Uterus (tissue), 4 donors: Measurements from ENCODE around the gene RPP38. TPM values are rescaled to one million over a fixed set of nuclear protein-coding genes. Genes with fewer than 3 reads are reported as not detected.

Experiments used
- DNase-seq, 2 donors: peaks; one replicate each; pipeline ENCODE4 v3.0.0-alpha.2; 2019 to 2020
- H3K27ac ChIP-seq, 2 donors: fragments of 200-600 bp; sonication (generic); 1 replicate in 1 of 2; 2 replicates in 1 of 2; pipeline ENCODE4 v1.5.1; 2016 to 2018
- H3K27me3 ChIP-seq, 2 donors: fragments of 200-600 bp; sonication (generic); one replicate each; pipeline ENCODE4 v1.5.1; 2018 to 2019; ENCODE audit warnings: control low read depth in 1 of 2
- H3K36me3 ChIP-seq, 2 donors: fragments of 200-600 bp; sonication (generic); one replicate each; pipeline ENCODE4 v1.5.1; 2019; ENCODE audit warnings: control low read depth in 1 of 2
- H3K4me1 ChIP-seq, 2 donors: fragments of 200-600 bp; sonication (generic); one replicate each; pipeline ENCODE4 v1.5.1; 2018 to 2019; ENCODE audit warnings: control low read depth in 1 of 2
- H3K4me3 ChIP-seq, 2 donors: fragments of 200-600 bp; sonication (generic); 1 replicate in 1 of 2; 2 replicates in 1 of 2; pipeline ENCODE4 v1.5.1; 2018 to 2019; ENCODE audit warnings: mild to moderate bottlenecking in 1 of 2
- H3K9me3 ChIP-seq, 2 donors: fragments of 200-600 bp; sonication (generic); one replicate each; pipeline ENCODE4 v1.5.1; 2019; ENCODE audit warnings: control low read depth in 1 of 2
- CTCF ChIP-seq, 4 experiments: fragments of 200-600 bp in 2 of 4; fragments of 450-650 bp in 2 of 4; sonication (generic) in 2 of 4; IDR thresholded peaks; one replicate each; pipeline ENCODE4 v1.5.1; 2016 to 2019; ENCODE audit warnings: antibody characterized with exemption in 4 of 4, mild to moderate bottlenecking in 2 of 4, moderate library complexity in 1 of 4
- POLR2A ChIP-seq, 2 donors: fragments of 450-650 bp; IDR thresholded peaks; one replicate each; pipeline ENCODE4 v1.6.1; 2016; ENCODE audit warnings: antibody characterized with exemption in 2 of 2, mild to moderate bottlenecking in 1 of 2, moderate library complexity in 1 of 2
- intact Hi-C: fragments of 100-400 bp; cut with DNase I; formaldehyde crosslinking; loops from one replicate; pipeline ENCODE4 v1.15.1; 2023; ENCODE audit warnings: low total_unique reads
- total RNA-seq, 4 donors: library from RNA; depleted of rRNA in 3 of 4; stranded (reverse); fragments of >200 nt in 3 of 4; gene quantifications; one replicate each; pipeline versions ENCODE4 v1.1.0 to v1.2.4, GENCODE V29; 2014 to 2023
- donor health status: DM: yes; HTN: yes; CAD: no.

The RPP38 gene
- total RNA-seq, 4 donors from 2014 or later = 0.29 to 17.4 (median 9.2) TPM

GRCh38 chr10:15059914-15060313, 37.2 kb upstream of the RPP38 start:
- no peak for DNase-seq
- intact Hi-C loops = no loop called here
- Histone ChIP-seq H3K4me3 (no peak overlapping the region), H3K36me3 (no peaks in the 10 kb centered on the region), H3K27ac (no peak overlapping the region), H3K4me1 (no peaks in the 10 kb centered on the region), H3K27me3 (no peaks in the 10 kb centered on the region), H3K9me3 (no peaks in the 10 kb centered on the region)
- TF ChIP-seq POLR2A (IDR thresholded peaks at IDR 0.05) = no peak
- TF ChIP-seq CTCF (IDR thresholded peaks at IDR 0.05) = no peak

GRCh38 chr10:15060638-15061037, 36.5 kb upstream of the RPP38 start:
- Histone ChIP-seq H3K36me3 (no peaks in the 10 kb centered on the region), H3K9me3 (peaks cover 0 to 5% of the 10 kb centered on the region in 2 donors), H3K27me3 (no peaks in the 10 kb centered on the region), H3K27ac (no peak overlapping the region), H3K4me1 (no peaks in the 10 kb centered on the region), H3K4me3 (no peak overlapping the region)
- intact Hi-C loops = no loop called here
- TF ChIP-seq POLR2A (IDR thresholded peaks at IDR 0.05) = no peak
- no peak for TF ChIP-seq CTCF (IDR thresholded peaks at IDR 0.05)
- no peak for DNase-seq

- Histone ChIP-seq H3K27ac (no peak overlapping the region), H3K36me3 (no peaks in the 10 kb centered on the region), H3K4me1 (no peaks in the 10 kb centered on the region), H3K9me3 (peaks cover 0 to 5% of the 10 kb centered on the region in 2 donors), H3K4me3 (no peak overlapping the region), H3K27me3 (no peaks in the 10 kb centered on the region)
- DNase-seq = no peak
- TF ChIP-seq POLR2A (IDR thresholded peaks at IDR 0.05) (no peak), CTCF (IDR thresholded peaks at IDR 0.05) (no peak)
- intact Hi-C loops = no loop called here
These were observed 30.0 kb upstream of the RPP38 start for GRCh38 chr10:15067154-15067553.

GRCh38 chr10:15068802-15069201, 28.4 kb upstream of the RPP38 start:
- no peak for TF ChIP-seq CTCF (IDR thresholded peaks at IDR 0.05)
- no peak for TF ChIP-seq POLR2A (IDR thresholded peaks at IDR 0.05)
- Histone ChIP-seq H3K4me1 (no peaks in the 10 kb centered on the region), H3K9me3 (peaks cover 0 to 5% of the 10 kb centered on the region in 2 donors), H3K27me3 (no peaks in the 10 kb centered on the region), H3K27ac (no peak overlapping the region), H3K4me3 (no peak overlapping the region), H3K36me3 (no peaks in the 10 kb centered on the region)
- intact Hi-C loops = no loop called here
- DNase-seq = no peak

GRCh38 chr10:15069230-15069629, 27.9 kb upstream of the RPP38 start:
- intact Hi-C loops = no loop called here
- Histone ChIP-seq H3K27me3 (no peaks in the 10 kb centered on the region), H3K4me3 (no peak overlapping the region), H3K27ac (no peak overlapping the region), H3K9me3 (peaks cover 0 to 5% of the 10 kb centered on the region in 2 donors), H3K36me3 (no peaks in the 10 kb centered on the region), H3K4me1 (no peaks in the 10 kb centered on the region)
- no peak for TF ChIP-seq CTCF (IDR thresholded peaks at IDR 0.05)
- no peak for TF ChIP-seq POLR2A (IDR thresholded peaks at IDR 0.05)
- DNase-seq = no peak
